Right lobe of liver (tissue), 4 donors: ENCODE results near the gene PEMT.

Source experiments
- CTCF ChIP-seq, 4 donors: fragments of 200-600 bp in 3 of 4; fragments of 450-650 bp in 1 of 4; IDR thresholded peaks; one replicate each; pipeline versions ENCODE4 v1.5.1 to v1.8.0; 2016 to 2022; ENCODE audit warnings: antibody characterized with exemption in 4 of 4, mild to moderate bottlenecking in 2 of 4
- POLR2A ChIP-seq: fragments of 450-650 bp; IDR thresholded peaks from one replicate; pipeline ENCODE4 v1.6.1; 2017; ENCODE audit warnings: antibody characterized with exemption, mild to moderate bottlenecking
- donor health status: DM: no; HTN: no; CAD: no.
- donor health status: DM: no; HTN: no; CAD: no.
- donor health status: DM: no; HTN: yes; CAD: no.

GRCh38 chr17:17468217-17469010, 123.1 kb downstream of the PEMT start:
- TF ChIP-seq CTCF (IDR thresholded peaks at IDR 0.05): no peak
- no peak for TF ChIP-seq POLR2A
